Measurements from ENCODE around the gene PLCH1. TPM values are rescaled to one million over a fixed set of nuclear protein-coding genes. Genes with fewer than 3 reads are reported as not detected.

The PLCH1 gene
- total and polyA plus RNA-seq, 2 of the 8 experiments (the other 6 are each of a cell fraction or from before 2014, with no cell fraction given) = 5.8 to 17.2 TPM

DNA sequence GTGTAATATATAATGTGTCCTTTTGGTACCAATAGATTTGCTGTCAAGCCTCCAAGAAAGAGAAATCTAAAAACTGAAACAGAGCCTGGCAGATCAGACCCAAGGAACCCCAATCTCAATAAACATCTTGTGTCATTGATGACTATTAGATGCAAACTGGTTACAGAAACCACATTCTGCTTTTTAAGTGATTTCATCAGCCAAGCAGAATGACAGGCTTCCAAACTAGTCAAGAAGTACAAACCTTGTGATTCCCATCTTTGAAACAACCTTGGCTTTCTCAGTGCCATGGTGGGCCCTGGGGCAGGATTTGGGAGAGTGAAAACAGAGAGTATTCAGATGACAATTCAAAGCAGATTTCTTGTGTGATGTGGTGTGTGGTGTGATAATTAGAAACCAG lies 405.8 kb downstream of the PLCH1 start (continued):
- TF ChIP-seq, protein P1, sequence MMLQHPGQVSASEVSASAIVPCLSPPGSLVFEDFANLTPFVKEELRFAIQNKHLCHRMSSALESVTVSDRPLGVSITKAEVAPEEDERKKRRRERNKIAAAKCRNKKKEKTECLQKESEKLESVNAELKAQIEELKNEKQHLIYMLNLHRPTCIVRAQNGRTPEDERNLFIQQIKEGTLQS (IDR thresholded peaks at IDR 0.05; ENCODE audit: insufficient read depth, low read depth, low read length) = no peak
- TF ChIP-seq SP2 (IDR thresholded peaks at IDR 0.05; ENCODE audit: low read length) (no peak), JUN (IDR thresholded peaks at IDR 0.05; ENCODE audit: low read depth, low read length) (no peak), MAFK (IDR thresholded peaks at IDR 0.05; ENCODE audit: low read depth, low read length) (no peak), PHF8 (conservative IDR thresholded peaks at IDR 0.05; ENCODE audit: low read depth, low read length) (no peak)

Data from H1 (cell line).